OCI-LY7 (cell line): ENCODE data around the gene KDM4B. TPM values are rescaled to one million over a fixed set of nuclear protein-coding genes. Genes with fewer than 3 reads are reported as not detected.

Experiments used
- BruUV-seq: library from RNA; stranded (reverse); fragments of 400-500 nt; replicated peaks from 2 replicates; lab custom pipeline; 2021; lab: Mats Ljungman, UMichigan
- CTCF ChIA-PET: fragments of 300-600 bp; sonication (Branson Sonifier 250); formaldehyde crosslinking; loops from one replicate; lab custom pipeline; 2022; ENCODE audit warnings: antibody characterized with exemption; ENCODE audit not compliant: unreplicated experiment; lab: Charles Lee
- POLR2A ChIA-PET: fragments of 300-600 bp; sonication (Branson Sonifier 250); formaldehyde crosslinking; loops from one replicate; lab custom pipeline; 2022; ENCODE audit warnings: antibody characterized with exemption; lab: Charles Lee
- DNase-seq: peaks from one replicate; pipeline ENCODE4 v3.0.0-alpha.2; 2015; ENCODE audit warnings: low spot score
- H2AFZ ChIP-seq: fragments of 200-600 bp; sonication (generic), shearing (Covaris generic); 2 replicates; pipeline ENCODE4 v1.6.1; 2014; ENCODE audit warnings: mild to moderate bottlenecking, antibody characterized with exemption, low read length, moderate library complexity
- H3K27ac ChIP-seq: fragments of 200-600 bp; sonication (generic); 2 replicates; pipeline ENCODE4 v1.5.1; 2014; ENCODE audit warnings: mixed run types, low read depth, mild to moderate bottlenecking, moderate library complexity, low read length, inconsistent platforms; ENCODE audit not compliant: poor library complexity, severe bottlenecking
- H3K36me3 ChIP-seq: fragments of 200-600 bp; sonication (generic); 2 replicates; pipeline ENCODE4 v1.6.1; 2014; ENCODE audit warnings: mild to moderate bottlenecking, antibody characterized with exemption, low read length, moderate library complexity, mixed read lengths; ENCODE audit not compliant: insufficient read depth
- H3K4me1 ChIP-seq: fragments of 200-600 bp; sonication (generic); 2 replicates; pipeline ENCODE4 v1.5.1; 2014; ENCODE audit warnings: mild to moderate bottlenecking, low read length; ENCODE audit not compliant: insufficient read depth, poor library complexity, severe bottlenecking
- H3K4me2 ChIP-seq: fragments of 200-600 bp; sonication (generic); 2 replicates; pipeline ENCODE4 v1.6.1; 2014; ENCODE audit warnings: mild to moderate bottlenecking, low read length
- H3K4me3 ChIP-seq: fragments of 200-600 bp; sonication (generic); 2 replicates; pipeline ENCODE4 v1.5.1; 2014; ENCODE audit warnings: mild to moderate bottlenecking, low read depth, low read length; ENCODE audit not compliant: poor library complexity, severe bottlenecking
- H3K79me2 ChIP-seq: fragments of 200-600 bp; sonication (generic); 2 replicates; pipeline ENCODE4 v1.6.1; 2016; ENCODE audit warnings: low read depth, mild to moderate bottlenecking, low read length, moderate library complexity, mixed read lengths; ENCODE audit not compliant: insufficient read depth
- H3K9me2 ChIP-seq: fragments of 200-600 bp; sonication (generic); 2 replicates; pipeline ENCODE4 v1.6.1; 2016; ENCODE audit warnings: mild to moderate bottlenecking, low read length, mixed read lengths; ENCODE audit not compliant: insufficient read depth
- H3K9me3 ChIP-seq: fragments of 200-600 bp; sonication (generic); 2 replicates; pipeline ENCODE4 v1.6.1; 2014; ENCODE audit warnings: mild to moderate bottlenecking, mixed run types, low read length, mixed read lengths
- H4K20me1 ChIP-seq: fragments of 200-600 bp; sonication (generic); 2 replicates; pipeline ENCODE4 v1.6.1; 2014; ENCODE audit warnings: mild to moderate bottlenecking, antibody characterized with exemption, low read length, moderate library complexity, mixed read lengths; ENCODE audit not compliant: insufficient read depth
- EZH2phosphoT487 ChIP-seq: fragments of 200-600 bp; sonication (generic); IDR thresholded peaks from 2 replicates; pipeline ENCODE4 v1.6.1; 2018; ENCODE audit warnings: low read depth, borderline replicate concordance, mild to moderate bottlenecking, mixed run types, antibody characterized with exemption, low read length, moderate library complexity, mixed read lengths
- intact Hi-C: fragments of 100-400 bp; cut with micrococcal nuclease; formaldehyde crosslinking; loops from one replicate; pipeline ENCODE4 v1.10.0; 2022; ENCODE audit not compliant: unreplicated experiment
- total RNA-seq, 2 experiments: library from RNA; depleted of rRNA in 1 of 2; stranded (reverse); fragments of >200 nt in 1 of 2; shearing (Covaris generic) in 1 of 2; gene quantifications; 2 replicates each; pipeline ENCODE4 v1.2.3, GENCODE V29; 2014 to 2022
- TF ChIP-seq, protein P1 (sequence below): fragments of 200-600 bp; sonication (generic); conservative IDR thresholded peaks from 2 replicates; pipeline ENCODE4 v1.5.1; 2014; ENCODE audit warnings: mild to moderate bottlenecking, antibody characterized with exemption, low read length, moderate library complexity, mixed read lengths

Gene KDM4B
- total RNA-seq, 2 experiments from 2014 or later, result 24.3 to 44.2 TPM

DNA sequence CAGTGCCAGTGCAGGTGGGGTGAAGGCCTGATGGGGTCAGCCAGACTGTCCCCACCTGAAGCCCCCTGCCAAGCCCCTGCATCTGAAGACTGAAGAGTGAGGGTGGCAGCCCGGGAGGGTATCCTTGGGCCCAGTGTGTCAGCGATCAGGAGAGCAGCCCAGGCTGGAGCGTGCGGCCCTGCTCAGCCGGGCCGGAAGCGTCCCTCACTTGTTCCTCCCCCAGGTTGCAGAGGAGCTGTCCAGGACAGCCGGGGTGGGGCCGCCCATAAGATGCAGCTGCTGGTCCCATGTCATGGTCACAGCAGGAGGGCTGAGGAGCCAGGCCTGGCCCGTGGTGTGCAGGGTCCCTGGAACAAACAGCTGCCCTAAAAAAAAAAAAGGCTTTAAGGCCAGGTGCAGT, 55.4 kb downstream of the KDM4B start:
- H3K9me3 ChIP-seq, result peaks cover 13% of the 10 kb centered on the region; the same call in 1 of the 2 replicates
- ChIA-PET CTCF (no interaction called here), POLR2A (no interaction called here)
- no peak overlapping the region for H3K27ac ChIP-seq
- no peak for DNase-seq
- H3K4me1 ChIP-seq, result no peaks in the 10 kb centered on the region
- H3K4me3 ChIP-seq, result no peak overlapping the region
- H4K20me1 ChIP-seq, result no peaks in the 10 kb centered on the region
- H2AFZ ChIP-seq, result no peak overlapping the region
- BruUV-seq, result no TSS peak
- no peaks in the 10 kb centered on the region for H3K9me2 ChIP-seq
- H3K79me2 ChIP-seq, result no peaks in the 10 kb centered on the region
- no peak overlapping the region for H3K4me2 ChIP-seq
- intact Hi-C loops, result no loop called here
- no peak for TF ChIP-seq EZH2phosphoT487
- TF ChIP-seq, protein P1, sequence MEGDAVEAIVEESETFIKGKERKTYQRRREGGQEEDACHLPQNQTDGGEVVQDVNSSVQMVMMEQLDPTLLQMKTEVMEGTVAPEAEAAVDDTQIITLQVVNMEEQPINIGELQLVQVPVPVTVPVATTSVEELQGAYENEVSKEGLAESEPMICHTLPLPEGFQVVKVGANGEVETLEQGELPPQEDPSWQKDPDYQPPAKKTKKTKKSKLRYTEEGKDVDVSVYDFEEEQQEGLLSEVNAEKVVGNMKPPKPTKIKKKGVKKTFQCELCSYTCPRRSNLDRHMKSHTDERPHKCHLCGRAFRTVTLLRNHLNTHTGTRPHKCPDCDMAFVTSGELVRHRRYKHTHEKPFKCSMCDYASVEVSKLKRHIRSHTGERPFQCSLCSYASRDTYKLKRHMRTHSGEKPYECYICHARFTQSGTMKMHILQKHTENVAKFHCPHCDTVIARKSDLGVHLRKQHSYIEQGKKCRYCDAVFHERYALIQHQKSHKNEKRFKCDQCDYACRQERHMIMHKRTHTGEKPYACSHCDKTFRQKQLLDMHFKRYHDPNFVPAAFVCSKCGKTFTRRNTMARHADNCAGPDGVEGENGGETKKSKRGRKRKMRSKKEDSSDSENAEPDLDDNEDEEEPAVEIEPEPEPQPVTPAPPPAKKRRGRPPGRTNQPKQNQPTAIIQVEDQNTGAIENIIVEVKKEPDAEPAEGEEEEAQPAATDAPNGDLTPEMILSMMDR, result no peak
- H3K36me3 ChIP-seq, result peaks cover 7% of the 10 kb centered on the region

DNA sequence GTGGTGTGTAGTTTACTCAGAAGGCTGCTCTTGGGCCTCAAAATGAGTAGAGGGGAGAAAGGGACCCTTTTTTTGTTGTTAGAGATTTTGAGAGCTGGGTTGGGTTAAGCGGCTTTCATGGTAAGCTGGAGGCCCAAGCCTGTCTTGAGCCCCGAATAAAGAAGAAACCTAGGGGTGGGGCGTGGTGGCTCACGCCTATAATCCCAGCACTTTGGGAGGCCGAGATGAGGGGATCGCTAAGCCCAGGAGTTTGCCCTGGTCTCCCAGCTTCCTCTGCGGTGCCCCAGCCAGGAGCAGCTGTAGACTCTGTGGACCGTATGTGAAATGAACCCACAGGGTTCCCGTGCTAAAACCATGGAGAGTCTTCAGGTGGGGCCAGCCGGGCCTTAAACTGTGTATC, 56.1 kb downstream of the KDM4B start:
- Histone ChIP-seq H2AFZ (no peak overlapping the region), H3K9me3 (peaks cover 6% of the 10 kb centered on the region; the same call in 1 of the 2 replicates), H3K4me1 (no peaks in the 10 kb centered on the region), H4K20me1 (no peaks in the 10 kb centered on the region), H3K27ac (no peak overlapping the region), H3K79me2 (no peaks in the 10 kb centered on the region), H3K9me2 (no peaks in the 10 kb centered on the region), H3K36me3 (peaks cover 7% of the 10 kb centered on the region), H3K4me2 (no peak overlapping the region), H3K4me3 (no peak overlapping the region)
- no peak for TF ChIP-seq EZH2phosphoT487
- TF ChIP-seq, protein P1, result no peak
- no peak for DNase-seq
- ChIA-PET CTCF (no interaction called here), POLR2A (interaction anchor here (0.6 kb wide), 1 partner anchor 47 kb away, joined by 4 read pairs; no protein-coding TSS in a partner anchor)
- intact Hi-C loops, result no loop called here
- no TSS peak for BruUV-seq

DNA sequence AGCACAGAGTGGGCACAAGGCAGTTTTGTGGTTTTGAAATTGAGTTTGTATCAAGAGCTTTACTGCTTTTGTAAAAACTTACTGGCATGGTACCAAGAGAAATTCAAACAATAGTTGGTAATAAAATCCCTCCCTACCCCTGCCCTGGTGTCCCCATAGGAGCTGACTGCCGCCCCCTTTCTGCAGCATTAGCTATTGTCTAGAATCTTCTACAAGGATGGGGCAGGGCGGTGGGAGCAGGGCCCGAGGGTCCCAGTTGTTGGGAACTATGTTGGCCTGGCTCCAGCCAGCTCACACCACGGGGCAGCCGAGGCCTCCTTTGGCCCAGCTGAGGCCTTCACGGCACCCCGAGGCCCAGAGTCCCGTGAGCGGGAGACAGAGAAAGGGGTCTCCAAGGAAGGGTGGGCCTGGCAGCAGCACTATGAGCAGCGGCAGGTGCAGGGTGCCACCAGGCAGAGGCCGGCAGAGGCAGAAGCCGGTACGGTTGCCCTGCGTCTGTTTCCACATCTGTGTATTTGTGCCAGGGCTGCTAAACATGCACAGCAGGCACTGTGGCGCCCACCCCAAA, 57.9 kb downstream of the KDM4B start:
- Histone ChIP-seq H4K20me1 (no peaks in the 10 kb centered on the region), H3K79me2 (no peaks in the 10 kb centered on the region)

More for the DNA sequence above, 57.9 kb downstream of the KDM4B start:
- DNase-seq, result no peak
- ChIA-PET CTCF (no interaction called here), POLR2A (no interaction called here)
- H3K9me2 ChIP-seq, result no peaks in the 10 kb centered on the region
- H2AFZ ChIP-seq, result no peak overlapping the region
- H3K27ac ChIP-seq, result no peak overlapping the region
- H3K9me3 ChIP-seq, result no peaks in the 10 kb centered on the region
- H3K4me2 ChIP-seq, result no peak overlapping the region
- no TSS peak for BruUV-seq
- H3K4me3 ChIP-seq, result no peak overlapping the region
- peaks cover 7% of the 10 kb centered on the region for H3K4me1 ChIP-seq
- H3K36me3 ChIP-seq, result no peaks in the 10 kb centered on the region
- TF ChIP-seq, protein P1, result 0 out of 2 replicates have a peak, but pooled peaks have one; percentile 25
- TF ChIP-seq EZH2phosphoT487, result no peak
- intact Hi-C loops, result no loop called here
